ENCODE measurements around the gene SPINK5.
A peak's percentile ranks its signal among the peaks of the same experiment; 100 is the strongest.

Gene SPINK5

DNA sequence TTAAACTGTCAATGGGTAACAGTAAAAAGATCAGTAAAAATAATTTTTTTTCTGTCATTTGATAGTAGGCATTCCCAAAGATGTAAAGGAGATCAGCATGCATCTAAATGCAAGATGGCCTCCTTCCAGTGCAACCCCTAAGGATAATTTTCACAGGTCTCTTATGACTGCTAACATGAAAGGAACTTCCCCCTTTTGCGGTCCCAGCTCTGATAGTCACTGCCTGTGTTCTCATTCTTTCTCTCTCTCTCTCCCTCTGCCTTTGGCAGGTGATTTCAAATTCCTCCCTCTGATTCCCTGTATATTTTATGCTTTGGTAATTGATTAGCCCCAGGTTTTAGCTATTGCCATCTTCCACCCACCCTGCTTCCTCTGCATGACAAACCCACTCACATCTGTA lies 113.4 kb downstream of the SPINK5 start:
- CTCF ChIA-PET, result no interaction called here
- DNase-seq (ENCODE audit: extremely low spot score), result no peak
- POLR2A ChIA-PET, result no interaction called here
- no peak for TF ChIP-seq BHLHE40 (IDR thresholded peaks at IDR 0.05; ENCODE audit: borderline replicate concordance)
- no peak for TF ChIP-seq SUZ12 (IDR thresholded peaks at IDR 0.05)
- TF ChIP-seq HDGF (IDR thresholded peaks at IDR 0.05; ENCODE audit: borderline replicate concordance), result no peak
- no peak for TF ChIP-seq NFRKB (IDR thresholded peaks at IDR 0.05)
- no peak for TF ChIP-seq FOXK2 (IDR thresholded peaks at IDR 0.05)
- TF ChIP-seq, protein P1, sequence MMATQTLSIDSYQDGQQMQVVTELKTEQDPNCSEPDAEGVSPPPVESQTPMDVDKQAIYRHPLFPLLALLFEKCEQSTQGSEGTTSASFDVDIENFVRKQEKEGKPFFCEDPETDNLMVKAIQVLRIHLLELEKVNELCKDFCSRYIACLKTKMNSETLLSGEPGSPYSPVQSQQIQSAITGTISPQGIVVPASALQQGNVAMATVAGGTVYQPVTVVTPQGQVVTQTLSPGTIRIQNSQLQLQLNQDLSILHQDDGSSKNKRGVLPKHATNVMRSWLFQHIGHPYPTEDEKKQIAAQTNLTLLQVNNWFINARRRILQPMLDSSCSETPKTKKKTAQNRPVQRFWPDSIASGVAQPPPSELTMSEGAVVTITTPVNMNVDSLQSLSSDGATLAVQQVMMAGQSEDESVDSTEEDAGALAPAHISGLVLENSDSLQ (IDR thresholded peaks at IDR 0.05), result no peak
- TF ChIP-seq CTBP1 (IDR thresholded peaks at IDR 0.05; ENCODE audit: borderline replicate concordance), result no peak
- no peak for TF ChIP-seq ZNF384 (IDR thresholded peaks at IDR 0.05)
- no peak for TF ChIP-seq SP1 (IDR thresholded peaks at IDR 0.05)

- TF ChIP-seq ARNT (IDR thresholded peaks at IDR 0.05) (no peak), SP1 (IDR thresholded peaks at IDR 0.05) (no peak), LEF1 (IDR thresholded peaks at IDR 0.05; ENCODE audit: borderline replicate concordance) (no peak), ZNF384 (IDR thresholded peaks at IDR 0.05) (no peak), HDGF (IDR thresholded peaks at IDR 0.05; ENCODE audit: borderline replicate concordance) (no peak), ELF4 (IDR thresholded peaks at IDR 0.05) (no peak), CTBP1 (IDR thresholded peaks at IDR 0.05; ENCODE audit: borderline replicate concordance) (no peak), FOXA1 (IDR thresholded peaks at IDR 0.05) (no peak), BHLHE40 (IDR thresholded peaks at IDR 0.05; ENCODE audit: borderline replicate concordance) (no peak), FOXM1 (IDR thresholded peaks at IDR 0.05; ENCODE audit: borderline replicate concordance) (no peak), FOXK2 (IDR thresholded peaks at IDR 0.05) (no peak), TARDBP (IDR thresholded peaks at IDR 0.05) (no peak), SUZ12 (IDR thresholded peaks at IDR 0.05) (no peak), L3MBTL2 (conservative IDR thresholded peaks at IDR 0.05) (no peak), NFRKB (IDR thresholded peaks at IDR 0.05) (no peak)
- TF ChIP-seq, protein P1 (IDR thresholded peaks at IDR 0.05), result no peak
- ChIA-PET CTCF (interaction anchor here (0.7 to 2.0 kb wide), 7 partner anchors 104 to 935 kb away, joined by 3 to 6 read pairs (median 3); no protein-coding TSS in a partner anchor), POLR2A (no interaction called here)
- DNase-seq (ENCODE audit: extremely low spot score), result peak; percentile 11
These were observed 115.5 kb downstream of the SPINK5 start for GRCh38 chr5:148179234-148179824.

GRCh38 chr5:148186248-148187003 lies 122.6 kb downstream of the SPINK5 start:
- CTCF ChIA-PET, result interaction anchor here (0.5 kb wide), 1 partner anchor 773 kb away, joined by 3 read pairs; no protein-coding TSS in a partner anchor
- no peak for TF ChIP-seq ELF4 (IDR thresholded peaks at IDR 0.05)
- TF ChIP-seq, protein P1 (IDR thresholded peaks at IDR 0.05), result no peak
- no peak for TF ChIP-seq FOXA1 (IDR thresholded peaks at IDR 0.05)
- TF ChIP-seq L3MBTL2 (conservative IDR thresholded peaks at IDR 0.05), result no peak
- POLR2A ChIA-PET, result no interaction called here
- DNase-seq (ENCODE audit: extremely low spot score), result no peak
